GM18873 (cell line): ENCODE data around the gene SPRYD7.
"Not testable (repeated sequence)": the region's sequence is repeated elsewhere in the genome, so short reads cannot be mapped to it uniquely, and the experiment has no call there.

Source experiments
- ATAC-seq: cut with Tn5 transposase; IDR thresholded peaks from one replicate; pipeline ENCODE4 v1.9.1; 2021; ENCODE audit warnings: mild to moderate bottlenecking, moderate library complexity, moderate number of reproducible peaks; ENCODE audit not compliant: unreplicated experiment, low FRiP score

The SPRYD7 gene

DNA sequence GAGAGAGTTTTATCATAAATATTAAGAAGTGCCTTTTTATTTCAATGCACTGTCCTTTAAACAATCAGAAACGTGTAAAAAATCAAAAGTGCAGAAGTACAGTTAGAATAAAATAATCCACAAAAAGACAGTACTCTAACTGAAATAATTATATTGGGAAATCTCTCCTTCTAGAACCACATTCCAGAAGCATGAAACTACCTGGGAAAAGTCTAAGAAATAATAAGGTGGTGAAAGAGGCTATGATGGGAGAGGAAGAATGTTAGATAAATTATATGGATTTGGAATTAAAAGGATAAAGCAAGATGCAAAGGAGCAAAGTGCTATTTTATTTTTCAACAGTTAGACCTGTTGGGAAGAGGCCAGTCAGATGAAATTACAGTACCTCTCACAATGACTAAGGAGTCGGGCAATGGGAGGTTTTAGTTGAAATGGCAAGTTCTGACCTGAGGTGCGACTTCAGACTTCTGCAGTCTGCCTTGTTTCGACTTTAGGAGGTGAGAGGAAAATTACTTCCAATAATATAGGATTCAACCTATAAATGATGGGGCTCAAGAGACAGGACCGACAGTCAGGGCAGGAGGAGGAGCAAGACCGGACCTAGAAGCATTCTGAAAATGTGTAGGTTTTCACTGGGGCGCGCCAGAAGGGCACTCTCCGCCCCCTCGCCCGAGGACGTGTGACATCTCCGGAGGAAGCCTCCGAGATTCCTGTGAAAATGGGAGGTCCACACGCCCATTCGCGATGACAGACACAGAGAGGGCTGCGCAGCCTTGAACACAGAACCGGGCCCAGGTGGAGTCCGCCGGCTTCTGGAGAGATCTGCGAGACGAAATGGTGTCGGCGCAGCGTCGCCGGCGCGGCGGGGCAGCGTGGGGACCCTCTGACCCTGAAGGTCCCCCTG is 717 bp downstream of the SPRYD7 start:
- peak; percentile 13 for ATAC-seq

DNA sequence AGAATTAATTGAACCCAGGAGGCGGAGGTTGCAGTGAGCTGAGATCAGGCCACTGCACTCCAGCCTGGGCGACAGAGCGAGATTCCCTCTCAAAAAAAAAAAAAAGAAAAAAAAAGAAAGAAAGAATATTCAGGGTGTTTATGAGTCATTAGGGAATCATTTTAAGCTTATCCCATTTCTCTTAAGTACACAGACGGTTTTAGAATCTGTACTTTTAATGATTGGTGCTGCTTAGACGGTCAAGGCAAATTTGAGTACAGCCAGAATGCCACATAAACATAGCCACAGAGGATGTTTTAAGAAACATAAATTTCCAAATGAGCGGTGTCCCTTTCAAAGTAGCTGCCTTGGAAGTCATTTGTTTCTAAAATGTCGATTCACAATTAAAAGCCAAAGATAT is 2.6 kb downstream of the SPRYD7 start:
- ATAC-seq = no peak

DNA sequence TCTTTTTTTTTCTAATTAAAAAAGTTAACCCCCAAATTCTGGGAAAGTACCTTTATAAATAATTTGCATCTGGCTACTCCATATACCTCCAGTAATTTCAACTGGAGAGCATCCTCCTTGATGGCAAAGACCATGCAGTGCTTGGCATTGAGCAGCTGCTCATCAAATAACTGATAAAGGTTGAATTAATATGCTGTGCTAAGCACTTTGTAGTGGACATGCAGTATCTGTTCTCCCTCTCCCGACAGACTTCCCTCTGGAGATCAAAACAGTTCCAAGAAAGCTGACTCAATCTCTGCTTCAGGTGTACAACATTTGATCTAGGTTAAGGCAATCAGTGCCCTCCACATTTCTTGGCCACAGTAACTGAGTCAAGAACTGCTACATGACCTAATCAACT is 3.3 kb downstream of the SPRYD7 start:
- ATAC-seq = no peak

DNA sequence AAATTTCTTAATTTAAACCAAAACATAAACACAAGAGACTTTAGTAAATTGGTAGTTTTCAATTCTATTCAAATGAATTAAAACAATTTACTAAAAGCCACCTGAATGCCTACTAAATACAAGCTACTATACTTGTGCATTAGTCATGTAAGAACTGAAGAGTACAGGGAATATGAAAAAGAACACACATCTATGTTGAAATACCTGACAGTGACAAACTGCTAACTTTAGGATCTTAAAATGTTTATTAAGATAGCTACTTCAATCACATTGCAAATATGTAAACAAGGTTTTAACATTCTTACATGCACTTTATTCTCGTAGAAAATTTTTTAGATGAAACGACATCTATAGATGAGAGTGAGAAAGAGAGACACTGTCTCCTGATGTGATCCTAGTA is 4.1 kb downstream of the SPRYD7 start:
- ATAC-seq = no peak

DNA sequence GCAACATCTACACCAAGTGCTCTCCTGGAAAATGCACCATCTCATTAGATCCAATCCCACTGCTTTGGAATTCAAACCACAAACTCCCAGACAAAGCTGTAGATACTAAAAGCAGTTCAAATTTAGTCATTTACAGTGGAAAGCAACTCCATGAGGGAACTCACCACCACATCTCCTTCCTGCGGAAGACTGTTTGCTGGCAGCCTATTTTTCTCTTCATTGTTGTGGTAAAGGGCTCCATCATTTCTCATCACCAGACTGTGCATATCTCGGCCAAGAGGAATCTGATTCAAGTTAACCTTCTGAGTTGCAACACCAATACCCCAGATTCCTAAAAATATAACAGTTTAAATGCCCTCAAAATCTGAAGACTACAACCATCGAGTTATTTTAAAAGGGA is 8.4 kb downstream of the SPRYD7 start:
- no peak for ATAC-seq

DNA sequence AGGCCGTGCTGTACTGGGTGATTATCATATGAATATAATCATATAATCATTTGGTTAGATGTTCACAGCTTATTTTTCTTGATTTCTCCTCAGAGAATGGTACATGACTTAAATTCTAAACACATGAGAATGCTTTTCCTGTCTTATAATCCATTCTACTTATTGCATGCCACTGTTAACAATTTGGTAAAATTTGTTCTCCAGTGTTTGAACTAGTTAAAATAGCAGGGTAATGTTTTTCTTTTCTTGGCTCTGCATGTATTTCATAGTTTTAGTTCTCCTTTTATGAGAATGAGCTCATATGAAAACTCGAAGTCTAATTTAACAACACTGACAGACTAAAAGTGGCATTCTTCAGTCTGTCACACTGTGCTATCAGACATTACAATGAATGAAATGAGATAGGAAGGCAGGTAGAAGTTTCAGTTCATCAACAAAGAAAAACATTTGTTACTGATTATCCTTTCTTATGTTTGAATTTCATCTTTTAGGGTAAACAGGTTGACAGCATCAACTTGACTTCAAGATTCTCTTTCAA is 10.2 kb downstream of the SPRYD7 start:
- ATAC-seq = no peak

DNA sequence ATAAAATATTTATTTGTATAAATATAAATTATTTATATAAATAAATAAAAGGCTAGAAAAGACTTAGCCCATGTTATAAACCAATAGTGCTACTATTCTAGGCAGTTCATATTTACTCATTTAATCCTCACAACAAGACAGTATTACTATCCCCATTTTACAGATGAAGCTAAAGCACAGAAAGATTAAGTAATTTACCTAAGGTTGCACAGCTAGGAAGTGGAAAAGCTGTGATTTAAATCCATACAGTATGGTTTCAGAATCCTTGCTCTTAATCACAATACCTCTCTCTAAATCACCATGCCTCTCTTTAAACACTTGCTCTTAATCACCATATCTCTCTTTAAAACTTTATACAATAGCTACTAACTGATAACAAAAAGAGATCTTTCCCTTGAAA is 13.8 kb downstream of the SPRYD7 start:
- ATAC-seq = no peak

DNA sequence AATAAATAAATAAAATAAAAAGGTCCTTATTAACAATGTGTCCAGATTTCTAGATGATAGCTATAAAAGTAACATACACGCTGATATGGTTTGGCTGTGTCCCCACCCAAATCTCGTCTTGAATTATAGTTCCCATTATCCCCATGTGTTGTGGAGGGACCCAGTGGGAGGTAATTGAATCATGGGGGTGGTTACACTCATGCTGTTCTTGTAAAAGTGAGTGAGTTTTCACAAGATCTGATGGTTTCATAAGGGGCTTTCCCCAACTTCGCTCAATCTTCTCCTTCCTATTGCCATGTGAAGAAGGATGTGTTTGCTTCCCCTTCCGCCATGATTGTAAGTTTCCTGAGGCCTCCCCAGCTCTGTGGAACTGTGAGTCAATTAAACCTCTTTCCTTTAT is 15.2 kb downstream of the SPRYD7 start:
- ATAC-seq = not testable (repeated sequence)

DNA sequence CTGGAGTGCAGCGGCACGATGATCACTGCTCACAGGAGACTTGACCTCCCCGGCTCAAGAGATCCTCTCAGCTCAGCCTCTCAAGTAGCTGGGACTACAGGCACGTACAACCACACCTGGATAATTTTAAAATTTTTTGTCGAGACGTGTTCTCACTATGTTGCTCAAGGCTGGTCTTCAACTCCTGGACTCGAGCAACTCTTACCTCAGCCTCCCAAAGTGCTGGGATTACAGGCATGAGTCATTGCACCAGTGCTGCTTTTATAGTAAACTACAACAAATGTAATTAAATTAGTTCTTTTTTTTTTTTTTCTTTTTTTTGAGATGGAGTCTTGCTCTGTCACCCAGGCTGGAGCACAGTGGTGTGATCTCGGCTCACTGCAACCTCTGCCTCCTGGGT is 18.0 kb downstream of the SPRYD7 start:
- not testable (repeated sequence) for ATAC-seq

DNA sequence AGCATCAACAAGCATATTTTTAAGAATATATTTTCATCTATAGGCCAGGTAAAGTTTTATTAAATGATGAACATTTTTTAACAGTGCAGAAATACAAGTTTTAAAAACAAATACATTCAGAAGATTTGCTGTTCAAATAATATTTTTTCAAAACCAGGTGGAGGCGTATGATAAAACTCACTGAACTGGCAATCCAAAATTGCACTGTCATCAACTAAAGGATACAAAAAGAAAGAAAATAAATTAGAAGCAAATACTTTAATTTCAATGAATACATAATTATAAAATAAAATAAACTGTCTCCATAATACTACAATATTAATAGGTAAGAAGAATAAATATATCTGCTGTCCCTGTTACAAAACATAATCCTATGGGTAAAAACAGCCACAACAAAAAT is 21.2 kb downstream of the SPRYD7 start:
- ATAC-seq = no peak

DNA sequence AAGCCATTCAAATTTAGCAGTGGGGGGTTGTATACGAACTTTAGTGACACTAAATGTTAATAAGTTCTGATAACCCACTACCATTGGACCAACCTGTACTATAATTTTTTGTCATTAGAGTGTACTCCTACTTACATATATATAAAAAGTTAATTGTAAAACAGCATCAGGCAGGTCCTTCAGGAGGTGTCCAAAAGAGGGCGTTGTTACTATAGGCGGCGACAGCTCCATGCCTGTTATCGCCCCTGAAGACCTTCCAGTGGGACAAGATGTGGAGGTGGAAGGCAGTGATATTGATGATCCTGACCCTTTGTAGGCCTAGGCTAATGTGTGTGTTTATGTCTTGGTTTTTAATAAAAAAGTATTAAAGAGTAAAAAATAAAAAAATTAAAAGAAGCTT is 27.5 kb downstream of the SPRYD7 start:
- no peak for ATAC-seq

DNA sequence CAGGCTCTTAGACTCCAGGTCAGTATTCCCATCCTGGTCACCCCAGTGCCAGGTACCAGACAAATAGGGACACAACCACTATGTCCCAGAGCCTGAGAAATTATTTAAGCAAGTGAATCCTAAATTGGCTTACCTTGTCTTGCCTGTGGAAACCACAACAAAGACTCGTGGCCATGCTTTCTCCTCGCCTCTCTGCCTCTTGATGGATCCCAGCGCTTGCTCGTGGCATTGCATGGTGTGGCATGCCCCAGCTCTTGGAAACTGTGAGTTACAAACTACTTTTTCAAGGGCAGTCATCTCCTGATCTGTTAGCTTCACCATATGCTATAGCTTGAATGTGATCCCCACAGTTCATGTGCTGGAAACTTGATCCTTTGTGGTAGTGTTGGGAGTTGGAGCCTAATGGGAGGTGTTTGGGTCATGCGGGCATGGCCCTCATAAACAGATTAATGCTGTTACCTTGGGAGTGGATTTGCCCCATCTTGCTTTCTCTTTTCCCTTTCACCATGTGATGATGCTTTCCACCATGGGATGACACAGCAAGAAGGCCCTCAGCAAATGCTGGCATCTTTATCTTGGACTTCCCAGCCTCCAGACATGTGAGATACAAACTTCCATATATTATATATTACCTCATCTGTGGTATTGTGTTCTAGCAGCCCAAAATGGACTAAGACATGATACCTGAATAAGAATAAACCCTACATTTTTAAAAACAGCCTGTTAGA is 31.2 kb downstream of the SPRYD7 start:
- no peak for ATAC-seq

DNA sequence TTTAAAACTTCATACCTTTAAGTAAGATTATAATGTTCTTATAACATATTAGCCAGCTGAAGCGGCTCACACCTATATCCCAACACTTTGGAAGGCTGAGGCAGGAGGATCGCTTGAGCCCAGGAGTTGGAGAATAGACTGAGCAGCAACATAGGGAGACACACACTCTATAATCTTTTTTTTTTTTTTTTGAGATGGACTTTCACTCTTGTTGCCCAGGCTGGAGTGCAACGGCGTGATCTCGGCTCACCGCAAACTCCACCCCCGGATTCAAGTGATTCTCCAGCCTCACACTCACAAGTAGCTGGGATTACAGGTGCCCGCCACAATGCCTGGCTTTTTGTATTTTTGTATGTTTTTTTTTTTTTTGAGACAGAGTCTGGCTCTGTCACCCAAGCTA is 37.3 kb downstream of the SPRYD7 start:
- no peak for ATAC-seq

DNA sequence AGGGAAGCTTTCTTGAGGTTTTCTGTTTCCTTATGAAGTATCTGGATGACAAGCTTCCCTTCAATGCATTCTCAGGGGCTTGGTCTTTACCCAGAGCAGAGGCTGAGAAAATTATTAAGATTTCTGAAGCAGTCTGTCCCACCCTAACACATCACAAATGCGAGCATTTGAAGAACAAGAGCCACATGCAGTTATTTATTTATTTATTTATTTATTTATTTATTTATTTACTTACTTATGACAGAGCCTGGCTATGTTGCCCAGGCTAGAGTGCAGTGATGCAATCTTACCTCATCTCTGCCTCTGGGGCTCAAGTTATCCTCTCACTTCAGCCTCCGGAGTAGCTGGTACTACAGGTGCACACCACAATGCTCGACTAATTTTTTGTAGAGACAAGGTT is 38.4 kb downstream of the SPRYD7 start:
- ATAC-seq = no peak

DNA sequence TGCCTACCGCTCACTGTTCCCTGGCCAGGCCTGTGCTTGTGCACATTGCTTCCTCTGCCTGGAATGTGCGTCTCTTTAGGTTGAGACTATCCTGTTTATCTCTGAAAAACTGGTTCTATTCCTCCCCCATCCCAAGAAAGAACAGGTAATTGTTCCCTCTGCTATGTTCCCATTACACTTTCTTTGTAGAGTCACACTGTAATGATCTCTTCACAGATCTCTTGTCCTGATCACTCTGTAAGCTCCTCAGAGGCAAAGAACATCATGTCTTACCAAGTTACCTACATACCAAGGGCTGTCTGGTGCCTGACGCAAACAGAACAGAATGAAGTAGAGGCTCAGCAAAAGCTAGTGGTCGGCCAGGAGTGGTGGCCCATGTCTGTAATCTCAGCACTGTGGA is 40.3 kb downstream of the SPRYD7 start:
- ATAC-seq = no peak

DNA sequence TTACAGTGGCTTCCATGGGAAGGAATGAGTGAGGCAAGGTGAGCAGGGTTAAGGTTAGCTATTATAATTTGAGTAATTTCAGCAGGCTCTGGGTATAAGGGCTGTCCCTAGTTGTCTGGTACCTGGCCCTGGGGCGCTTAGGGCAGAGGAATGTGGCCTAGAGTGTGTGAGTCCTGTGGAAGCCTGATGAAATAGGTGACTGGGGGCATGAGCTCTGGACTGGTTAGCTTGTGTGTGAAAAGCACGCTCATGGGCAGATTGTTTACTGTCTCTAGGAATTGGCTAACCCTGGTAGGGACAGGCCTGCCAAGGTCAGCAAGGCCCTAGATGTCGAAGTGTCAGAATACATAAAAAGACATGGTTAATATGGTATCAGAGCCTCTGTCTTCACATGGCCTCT is 42.5 kb downstream of the SPRYD7 start:
- ATAC-seq = no peak

DNA sequence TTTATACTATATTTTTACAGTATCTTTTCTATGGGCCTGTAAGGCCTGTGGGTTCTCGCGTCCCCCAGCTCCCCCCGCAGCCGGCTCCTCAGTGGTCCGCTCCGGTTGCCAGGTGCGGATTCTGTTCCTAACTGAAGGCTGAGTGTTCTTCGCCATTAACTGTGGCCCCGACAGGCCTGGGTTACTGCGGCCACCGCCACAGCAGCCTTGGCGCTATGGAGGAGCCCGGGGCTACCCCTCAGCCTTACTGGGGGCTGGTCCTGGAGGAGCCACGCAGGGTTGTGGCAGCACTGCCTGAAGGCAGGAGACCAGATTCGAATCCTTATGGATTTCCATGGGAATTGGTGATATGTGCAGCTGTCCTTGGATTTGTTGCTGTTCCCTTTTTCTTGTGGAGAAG is 45.8 kb downstream of the SPRYD7 start:
- no peak for ATAC-seq

DNA sequence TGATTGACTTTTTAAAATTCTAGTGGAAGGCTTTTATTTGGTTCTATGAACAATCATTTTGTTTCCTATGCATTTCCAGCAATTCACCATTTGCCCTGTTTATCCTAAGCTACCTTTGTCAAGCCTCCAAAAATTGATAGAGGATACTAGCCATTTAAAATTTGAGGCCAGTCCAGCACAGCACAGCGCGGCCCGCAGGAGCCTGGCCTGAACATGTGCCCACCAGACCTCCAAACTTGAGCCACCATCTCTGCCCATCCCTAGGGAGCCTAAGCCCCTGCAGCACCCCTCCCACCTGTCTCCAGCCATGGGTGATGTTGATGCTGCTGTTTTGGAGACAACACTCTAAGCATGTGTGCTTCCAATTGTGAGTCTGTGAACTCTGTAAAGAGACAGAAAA is 57.5 kb downstream of the SPRYD7 start:
- no peak for ATAC-seq

DNA sequence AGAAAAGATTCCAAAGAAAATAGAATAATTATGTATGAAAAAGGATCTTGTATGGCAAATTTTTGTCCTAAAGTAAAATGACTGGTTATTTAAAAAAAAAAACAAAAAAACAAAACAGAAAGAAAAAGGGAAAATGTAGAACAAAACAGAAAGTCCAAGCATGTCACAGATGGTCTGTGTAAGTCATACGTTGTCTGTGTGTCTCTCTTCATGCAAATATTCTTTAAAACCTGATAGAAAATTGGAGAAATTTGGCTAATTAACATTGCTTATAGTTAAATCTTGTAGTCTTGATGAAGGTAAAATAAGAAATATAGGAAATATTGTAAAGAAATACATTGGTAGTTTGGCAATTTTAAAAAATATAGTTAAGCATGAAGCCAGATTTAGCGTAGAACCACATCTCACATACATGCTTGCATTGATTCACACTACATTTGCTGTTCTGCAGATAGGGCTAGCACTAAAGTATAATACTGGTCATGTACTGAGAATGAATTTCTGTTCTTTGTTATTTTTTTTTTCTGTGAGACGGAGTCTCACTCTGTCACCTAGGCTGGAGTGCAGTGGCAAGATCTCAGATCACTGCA is 58.4 kb downstream of the SPRYD7 start:
- no peak for ATAC-seq

DNA sequence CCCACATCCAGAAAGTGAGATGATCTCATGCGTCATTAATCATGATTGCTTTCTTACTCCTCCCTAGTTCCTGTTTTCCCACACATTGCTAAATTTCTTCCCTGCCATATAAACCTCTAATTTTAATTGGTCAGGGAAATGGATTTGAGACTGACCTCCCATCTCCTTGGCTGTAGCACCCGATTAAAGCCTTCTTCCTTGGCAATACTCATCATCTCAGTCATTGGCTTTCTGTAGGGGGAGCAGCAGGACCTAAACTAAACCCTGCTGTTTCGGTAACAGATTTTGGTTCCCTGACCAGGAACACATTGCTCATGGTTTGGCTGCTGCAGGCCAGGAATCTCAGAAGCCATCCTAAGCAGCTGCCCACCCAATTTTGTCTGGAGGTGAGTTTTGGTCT is 61.7 kb downstream of the SPRYD7 start:
- ATAC-seq = no peak

DNA sequence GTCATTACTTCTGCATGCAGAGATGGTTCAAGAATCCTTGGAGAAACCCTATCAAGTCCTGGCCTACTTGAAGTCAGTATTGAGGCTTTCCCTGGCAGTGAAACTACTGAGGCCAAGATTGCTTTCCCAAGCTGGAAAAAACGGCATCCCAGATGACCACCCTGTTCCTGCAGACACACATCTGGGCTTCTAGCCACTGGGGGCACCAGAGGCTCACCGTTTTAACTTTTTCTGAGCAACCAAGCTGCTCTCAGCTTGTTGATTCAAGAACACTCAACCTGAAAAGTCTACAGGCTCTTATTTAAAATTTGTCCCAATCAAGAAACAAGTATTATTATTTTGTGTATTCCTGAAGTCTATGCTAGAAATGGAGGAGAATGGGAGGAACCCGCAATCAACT is 66.6 kb downstream of the SPRYD7 start:
- ATAC-seq = no peak
